K562 (cell line): ENCODE measurements around the gene LRMDA.

Source experiments
- CEBPZ ChIP-seq: fragments of 150-350 bp; IDR thresholded peaks from 2 replicates; pipeline ENCODE4 v1.6.1; 2014; ENCODE audit warnings: low read depth, mild to moderate bottlenecking, low read length, borderline replicate concordance
- GABPA ChIP-seq: fragments of 200-800 bp; sonication (Bioruptor generic); conservative IDR thresholded peaks from 2 replicates; pipeline ENCODE4 v1.6.1; 2016; ENCODE audit warnings: low read depth, missing genetic modification characterization, missing compliant biosample characterization
- JUN ChIP-seq, 2 experiments: sonication (generic) in 1 of 2; formaldehyde crosslinking in 1 of 2; IDR thresholded peaks; 2 replicates each; pipeline versions ENCODE4 v1.6.1 to v1.8.0; 2012 to 2022; ENCODE audit warnings: borderline replicate concordance in 2 of 2, mild to moderate bottlenecking in 2 of 2, improper control_type of control experiment in 1 of 2, low read depth in 1 of 2, low read length in 1 of 2, missing genetic modification reagents in 1 of 2
- MCM7 ChIP-seq, 2 experiments: fragments of 450-650 bp; IDR thresholded peaks; 2 replicates each; pipeline ENCODE4 v1.6.1; 2016 to 2018
- ZBTB33 ChIP-seq: sonication (generic); formaldehyde crosslinking; IDR thresholded peaks from 2 replicates; pipeline ENCODE4 v1.8.1; 2023; ENCODE audit warnings: mild to moderate bottlenecking, missing genetic modification reagents
- TF ChIP-seq, protein P1 (sequence below), 3 experiments: IDR thresholded peaks in 2 of 3; conservative IDR thresholded peaks in 1 of 3; 2 replicates each; pipeline ENCODE4 v1.5.1; 2011 to 2012; ENCODE audit warnings: low read length in 3 of 3, mild to moderate bottlenecking in 3 of 3, control low read depth in 2 of 3, improper control_type of control experiment in 1 of 3, inconsistent platforms in 1 of 3, low read depth in 1 of 3, mixed read lengths in 1 of 3, moderate library complexity in 1 of 3; ENCODE audit not compliant: insufficient read depth in 2 of 3

DNA sequence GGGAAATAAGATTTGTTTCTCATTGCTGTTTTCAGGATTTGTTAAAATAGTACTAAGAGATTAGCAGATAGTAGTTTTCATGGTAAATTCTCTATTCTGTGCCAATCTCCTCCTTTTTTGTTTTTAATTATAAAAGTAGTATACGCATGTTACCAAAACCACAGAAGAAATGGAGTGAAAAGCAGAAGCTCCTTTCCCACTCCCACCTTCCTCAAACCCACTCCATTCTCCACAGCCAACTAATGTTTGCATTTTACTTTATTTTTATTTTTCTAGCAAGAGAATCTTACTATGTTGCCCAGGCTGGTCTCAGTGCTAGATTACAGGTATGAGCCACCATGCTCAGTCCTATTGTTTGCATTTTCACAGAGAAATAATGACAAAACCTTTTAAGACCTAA, 4.5 kb upstream of the LRMDA start:
- TF ChIP-seq CEBPZ (no peak), MCM7 (IDR thresholded peaks at IDR 0.05) (no peak), JUN (IDR thresholded peaks at IDR 0.05; ENCODE audit: borderline replicate concordance, low read depth, low read length) (no peak), JUN (CRISPR knock-in tag; IDR thresholded peaks at IDR 0.05; ENCODE audit: borderline replicate concordance) (no peak), ZBTB33 (CRISPR knock-in tag) (no peak), GABPA (tag) (no peak)
- TF ChIP-seq, protein P1, sequence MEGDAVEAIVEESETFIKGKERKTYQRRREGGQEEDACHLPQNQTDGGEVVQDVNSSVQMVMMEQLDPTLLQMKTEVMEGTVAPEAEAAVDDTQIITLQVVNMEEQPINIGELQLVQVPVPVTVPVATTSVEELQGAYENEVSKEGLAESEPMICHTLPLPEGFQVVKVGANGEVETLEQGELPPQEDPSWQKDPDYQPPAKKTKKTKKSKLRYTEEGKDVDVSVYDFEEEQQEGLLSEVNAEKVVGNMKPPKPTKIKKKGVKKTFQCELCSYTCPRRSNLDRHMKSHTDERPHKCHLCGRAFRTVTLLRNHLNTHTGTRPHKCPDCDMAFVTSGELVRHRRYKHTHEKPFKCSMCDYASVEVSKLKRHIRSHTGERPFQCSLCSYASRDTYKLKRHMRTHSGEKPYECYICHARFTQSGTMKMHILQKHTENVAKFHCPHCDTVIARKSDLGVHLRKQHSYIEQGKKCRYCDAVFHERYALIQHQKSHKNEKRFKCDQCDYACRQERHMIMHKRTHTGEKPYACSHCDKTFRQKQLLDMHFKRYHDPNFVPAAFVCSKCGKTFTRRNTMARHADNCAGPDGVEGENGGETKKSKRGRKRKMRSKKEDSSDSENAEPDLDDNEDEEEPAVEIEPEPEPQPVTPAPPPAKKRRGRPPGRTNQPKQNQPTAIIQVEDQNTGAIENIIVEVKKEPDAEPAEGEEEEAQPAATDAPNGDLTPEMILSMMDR (IDR thresholded peaks at IDR 0.05 in 2 of 3, conservative IDR thresholded peaks at IDR 0.05 in 1 of 3; ENCODE audit: insufficient read depth in 2 of 3, low read depth in 1 of 3, low read length in 3 of 3), result no peak
